ENCODE data around the gene RING1. TPM values are rescaled to one million over a fixed set of nuclear protein-coding genes. Genes with fewer than 3 reads are reported as not detected.
A peak's percentile ranks its signal among the peaks of the same experiment; 100 is the strongest.

Gene RING1
- total RNA-seq, 1 experiment from 2014 or later: 45.9 TPM

- TF ChIP-seq, protein P1, sequence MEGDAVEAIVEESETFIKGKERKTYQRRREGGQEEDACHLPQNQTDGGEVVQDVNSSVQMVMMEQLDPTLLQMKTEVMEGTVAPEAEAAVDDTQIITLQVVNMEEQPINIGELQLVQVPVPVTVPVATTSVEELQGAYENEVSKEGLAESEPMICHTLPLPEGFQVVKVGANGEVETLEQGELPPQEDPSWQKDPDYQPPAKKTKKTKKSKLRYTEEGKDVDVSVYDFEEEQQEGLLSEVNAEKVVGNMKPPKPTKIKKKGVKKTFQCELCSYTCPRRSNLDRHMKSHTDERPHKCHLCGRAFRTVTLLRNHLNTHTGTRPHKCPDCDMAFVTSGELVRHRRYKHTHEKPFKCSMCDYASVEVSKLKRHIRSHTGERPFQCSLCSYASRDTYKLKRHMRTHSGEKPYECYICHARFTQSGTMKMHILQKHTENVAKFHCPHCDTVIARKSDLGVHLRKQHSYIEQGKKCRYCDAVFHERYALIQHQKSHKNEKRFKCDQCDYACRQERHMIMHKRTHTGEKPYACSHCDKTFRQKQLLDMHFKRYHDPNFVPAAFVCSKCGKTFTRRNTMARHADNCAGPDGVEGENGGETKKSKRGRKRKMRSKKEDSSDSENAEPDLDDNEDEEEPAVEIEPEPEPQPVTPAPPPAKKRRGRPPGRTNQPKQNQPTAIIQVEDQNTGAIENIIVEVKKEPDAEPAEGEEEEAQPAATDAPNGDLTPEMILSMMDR (IDR thresholded peaks at IDR 0.05 in 2 of 3, conservative IDR thresholded peaks at IDR 0.05 in 1 of 3; ENCODE audit: borderline replicate concordance in 1 of 3, insufficient read depth in 1 of 3, low read depth in 2 of 3, low read length in 2 of 3): no peak
- TF ChIP-seq, protein P2, sequence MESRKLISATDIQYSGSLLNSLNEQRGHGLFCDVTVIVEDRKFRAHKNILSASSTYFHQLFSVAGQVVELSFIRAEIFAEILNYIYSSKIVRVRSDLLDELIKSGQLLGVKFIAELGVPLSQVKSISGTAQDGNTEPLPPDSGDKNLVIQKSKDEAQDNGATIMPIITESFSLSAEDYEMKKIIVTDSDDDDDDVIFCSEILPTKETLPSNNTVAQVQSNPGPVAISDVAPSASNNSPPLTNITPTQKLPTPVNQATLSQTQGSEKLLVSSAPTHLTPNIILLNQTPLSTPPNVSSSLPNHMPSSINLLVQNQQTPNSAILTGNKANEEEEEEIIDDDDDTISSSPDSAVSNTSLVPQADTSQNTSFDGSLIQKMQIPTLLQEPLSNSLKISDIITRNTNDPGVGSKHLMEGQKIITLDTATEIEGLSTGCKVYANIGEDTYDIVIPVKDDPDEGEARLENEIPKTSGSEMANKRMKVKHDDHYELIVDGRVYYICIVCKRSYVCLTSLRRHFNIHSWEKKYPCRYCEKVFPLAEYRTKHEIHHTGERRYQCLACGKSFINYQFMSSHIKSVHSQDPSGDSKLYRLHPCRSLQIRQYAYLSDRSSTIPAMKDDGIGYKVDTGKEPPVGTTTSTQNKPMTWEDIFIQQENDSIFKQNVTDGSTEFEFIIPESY (IDR thresholded peaks at IDR 0.05; ENCODE audit: extremely low read depth, insufficient replicate concordance, low read length): no peak
- no peak for TF ChIP-seq CEBPB (IDR thresholded peaks at IDR 0.05; ENCODE audit: low read depth)
- TF ChIP-seq TCF7L2 (IDR thresholded peaks at IDR 0.05; ENCODE audit: borderline replicate concordance, extremely low read depth, insufficient read depth, insufficient read length): no peak
- TF ChIP-seq ZNF274 (IDR thresholded peaks at IDR 0.05; ENCODE audit: low read depth, low read length): no peak
Observed at GRCh38 chr6:33204165-33204414, 4.2 kb upstream of the RING1 start (continued).

GRCh38 chr6:33204415-33205190 lies 3.7 kb upstream of the RING1 start, which contains the start of gene HSD17B8:
Gene HSD17B8 (plus strand): TSS chr6:33204655. CDS start chr6:33204669, 14 bp downstream.
- Histone ChIP-seq H3K9me2 (ENCODE audit: insufficient read depth) (no peaks in the 10 kb centered on the region), H3K9ac (ENCODE audit: low read length) (peak within 1 kb of the TSS; percentile 96), H3K4me1 (ENCODE audit: control insufficient read depth in 1 of 2, insufficient read depth in 2 of 2, low read length in 2 of 2) (peaks cover 39 to 66% of the 10 kb centered on the region in 2 experiments), H3K79me2 (ENCODE audit: insufficient read depth, low read length) (peaks cover 54% of the 10 kb centered on the region), H3K36me3 (ENCODE audit: control insufficient read depth in 1 of 2, insufficient read depth in 2 of 2, low read length in 2 of 2) (peaks cover 16 to 30% of the 10 kb centered on the region in 2 experiments; a peak in 3 of 4 replicates), H3K4me2 (ENCODE audit: low read length) (peak within 1 kb of the TSS; percentile 97), H3K27me3 (ENCODE audit: insufficient read depth, low read length) (no peaks in the 10 kb centered on the region), H3K27ac (ENCODE audit: low read depth, low read length) (peak within 1 kb of the TSS; percentile 95), H3K4me3 (replicated peaks in 1 of 2; ENCODE audit: low read depth in 1 of 2, low read length in 2 of 2) (peak within 1 kb of the TSS; percentile 81 to 95), H2AFZ (ENCODE audit: low read depth, low read length, poor library complexity, severe bottlenecking) (no peak within 1 kb of the TSS), H4K20me1 (ENCODE audit: insufficient read depth) (no peaks in the 10 kb centered on the region), H3K9me3 (ENCODE audit: control insufficient read depth in 1 of 2, insufficient read depth in 1 of 2, low read depth in 1 of 2, low read length in 2 of 2) (no peaks in the 10 kb centered on the region)
- peak; percentile 61 for ATAC-seq
- CTCF ChIA-PET: interaction anchor here (0.9 to 2.0 kb wide), 3 partner anchors 44 to 93 kb away, joined by 3 to 10 read pairs (median 3); no protein-coding TSS in a partner anchor
- TSS peak; percentile 1 for BruUV-seq (replicated peaks)
- intact Hi-C loops (cut with micrococcal nuclease): loop anchor here (2.0 to 10.0 kb wide), 2 partner anchors 44 to 210 kb away; partner anchors contain the start of genes CUTA and PHF1
- POLR2A ChIA-PET: interaction anchor here (0.9 kb wide), 1 partner anchor 45 kb away, joined by 4 read pairs; no protein-coding TSS in a partner anchor
- DNase-seq (ENCODE audit: low read depth, low spot score): peak; percentile 82
- TF ChIP-seq YY1 (IDR thresholded peaks at IDR 0.05; ENCODE audit: extremely low read depth, insufficient replicate concordance, low read depth, low read length) (peak; percentile 87), TCF7L2 (IDR thresholded peaks at IDR 0.05; ENCODE audit: borderline replicate concordance, extremely low read depth, insufficient read depth, insufficient read length) (peak; percentile 35), SP1 (IDR thresholded peaks at IDR 0.05; ENCODE audit: low read depth) (no peak), POLR2A (IDR thresholded peaks at IDR 0.05; ENCODE audit: borderline replicate concordance, extremely low read depth, insufficient read depth, insufficient read length) (peak; percentile 58), POLR2AphosphoS5 (IDR thresholded peaks at IDR 0.05; ENCODE audit: low read depth, low read length) (peak; percentile 89)
- RAD21 ChIA-PET (ENCODE audit: low non-redundant PET in 1 of 2, low total read pairs in 2 of 2, uncharacterized antibody in 2 of 2, unreplicated experiment in 2 of 2): no interaction called here

Data from HCT116 (cell line).